Activated CD4-positive, alpha-beta T cell treated with anti-CD3 and anti-CD28 coated beads, Interleukin-2, amount 10 ng/mL, durations not matched to agents 7 days and 5 days (primary cell): ENCODE results near the gene ARHGAP45. TPM values are rescaled to one million over a fixed set of nuclear protein-coding genes. Genes with fewer than 3 reads are reported as not detected.
A peak's percentile ranks its signal among the peaks of the same experiment; 100 is the strongest.

ENCODE experiments used
- CTCF ChIA-PET: fragments of 350-600 bp; sonication (Branson Sonifier 250); formaldehyde crosslinking; loops from one replicate; lab custom pipeline; 2021; ENCODE audit warnings: antibody characterized with exemption; lab: Charles Lee
- POLR2A ChIA-PET: fragments of 350-600 bp; sonication (Branson Sonifier 250); formaldehyde crosslinking; loops from one replicate; lab custom pipeline; 2021; ENCODE audit warnings: antibody characterized with exemption; lab: Charles Lee
- DNase-seq: peaks from one replicate; pipeline ENCODE4 v3.0.0-alpha.2; 2020
- H3K27ac Mint-ChIP-seq: one replicate; pipeline ENCODE4 v1.8.0; 2021; ENCODE audit warnings: mild to moderate bottlenecking, moderate library complexity, mixed read lengths
- H3K27me3 Mint-ChIP-seq: one replicate; pipeline ENCODE4 v1.8.0; 2021; ENCODE audit warnings: mixed read lengths
- H3K36me3 Mint-ChIP-seq: one replicate; pipeline ENCODE4 v1.8.0; 2021; ENCODE audit warnings: low read depth, mixed read lengths
- H3K4me1 Mint-ChIP-seq: one replicate; pipeline ENCODE4 v1.8.0; 2021; ENCODE audit warnings: mixed read lengths
- H3K4me3 Mint-ChIP-seq: one replicate; pipeline ENCODE4 v1.8.0; 2021; ENCODE audit warnings: mild to moderate bottlenecking, moderate library complexity, mixed read lengths
- H3K9me3 Mint-ChIP-seq: one replicate; pipeline ENCODE4 v1.8.0; 2021; ENCODE audit warnings: mixed read lengths
- total RNA-seq, 2 experiments: library from RNA; stranded (reverse); gene quantifications; one replicate each; pipeline ENCODE4 v1.2.3, GENCODE V29; 2021

The ARHGAP45 gene
- total RNA-seq, 2 experiments from 2014 or later, result 487 to 570 TPM

GRCh38 chr19:1063030-1063908 is 3.7 kb upstream of the ARHGAP45 start:
- Mint-ChIP-seq H3K9me3 (no peaks in the 10 kb centered on the region), H3K4me3 (no peak overlapping the region), H3K27me3 (no peaks in the 10 kb centered on the region), H3K4me1 (peaks cover 36% of the 10 kb centered on the region), H3K27ac (peak overlapping the region; percentile 74), H3K36me3 (peaks cover 24% of the 10 kb centered on the region)
- DNase-seq, result peak; percentile 65
- CTCF ChIA-PET, result interaction anchor here (1.3 to 1.5 kb wide), 2 partner anchors 21 to 181 kb away, joined by 3 to 4 read pairs; no protein-coding TSS in a partner anchor
- POLR2A ChIA-PET, result no interaction called here

- H3K4me3 Mint-ChIP-seq, result no peak overlapping the region
- ChIA-PET CTCF (interaction anchor here (0.9 to 4.7 kb wide), 20 partner anchors 8 to 200 kb away, joined by 3 to 72 read pairs (median 6); partner anchors contain the start of gene CNN2), POLR2A (no interaction called here)
- no peak overlapping the region for H3K27ac Mint-ChIP-seq
- no peaks in the 10 kb centered on the region for H3K9me3 Mint-ChIP-seq
- no peak for DNase-seq
- H3K36me3 Mint-ChIP-seq, result peaks cover 27% of the 10 kb centered on the region
- H3K27me3 Mint-ChIP-seq, result no peaks in the 10 kb centered on the region
- H3K4me1 Mint-ChIP-seq, result peaks cover 38% of the 10 kb centered on the region
Measured at GRCh38 chr19:1063909-1064660, 2.9 kb upstream of the ARHGAP45 start.

DNA sequence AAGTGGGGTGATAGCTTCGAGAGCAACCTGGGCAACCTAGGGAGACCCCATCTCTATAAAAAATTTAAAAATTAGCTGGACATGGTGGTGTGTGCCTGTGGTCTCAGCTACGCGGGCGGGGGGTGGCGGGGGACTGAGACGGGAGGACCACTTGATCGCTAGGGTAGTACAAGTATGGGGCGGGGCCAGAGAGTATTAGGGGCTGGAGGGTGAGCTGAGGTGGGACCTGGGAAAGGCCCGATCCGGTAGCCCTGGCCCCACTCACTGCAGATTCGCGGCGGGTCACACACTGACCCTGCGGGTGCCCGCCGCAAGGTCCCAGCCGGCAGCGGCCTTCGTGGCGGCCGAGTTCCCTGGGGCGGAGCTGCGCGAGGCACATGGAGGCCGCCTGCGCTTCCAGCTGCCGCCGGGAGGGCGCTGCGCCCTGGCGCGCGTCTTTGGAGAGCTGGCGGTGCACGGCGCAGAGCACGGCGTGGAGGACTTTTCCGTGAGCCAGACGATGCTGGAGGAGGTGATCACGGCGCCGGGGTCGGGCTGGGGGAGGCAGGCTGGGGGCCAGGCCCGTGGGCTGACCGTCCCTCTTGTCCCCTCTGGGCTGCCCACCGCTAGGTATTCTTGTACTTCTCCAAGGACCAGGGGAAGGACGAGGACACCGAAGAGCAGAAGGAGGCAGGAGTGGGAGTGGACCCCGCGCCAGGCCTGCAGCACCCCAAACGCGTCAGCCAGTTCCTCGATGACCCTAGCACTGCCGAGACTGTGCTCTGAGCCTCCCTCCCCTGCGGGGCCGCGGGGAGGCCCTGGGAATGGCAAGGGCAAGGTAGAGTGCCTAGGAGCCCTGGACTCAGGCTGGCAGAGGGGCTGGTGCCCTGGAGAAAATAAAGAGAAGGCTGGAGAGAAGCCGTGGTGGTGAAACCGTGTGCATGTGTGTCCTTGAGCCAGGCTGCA is 2.0 kb upstream of the ARHGAP45 start:
- CTCF ChIA-PET, result interaction anchor here (0.9 to 4.7 kb wide), 25 partner anchors 9 to 201 kb away, joined by 3 to 72 read pairs (median 5); partner anchors contain the start of gene CNN2
- Mint-ChIP-seq H3K9me3 (no peaks in the 10 kb centered on the region), H3K27me3 (no peaks in the 10 kb centered on the region), H3K4me1 (peaks cover 39% of the 10 kb centered on the region), H3K36me3 (peaks cover 28% of the 10 kb centered on the region), H3K4me3 (peak overlapping the region; percentile 55), H3K27ac (peak overlapping the region; percentile 62)
- peak; percentile 70 for DNase-seq
- POLR2A ChIA-PET, result no interaction called here

DNA sequence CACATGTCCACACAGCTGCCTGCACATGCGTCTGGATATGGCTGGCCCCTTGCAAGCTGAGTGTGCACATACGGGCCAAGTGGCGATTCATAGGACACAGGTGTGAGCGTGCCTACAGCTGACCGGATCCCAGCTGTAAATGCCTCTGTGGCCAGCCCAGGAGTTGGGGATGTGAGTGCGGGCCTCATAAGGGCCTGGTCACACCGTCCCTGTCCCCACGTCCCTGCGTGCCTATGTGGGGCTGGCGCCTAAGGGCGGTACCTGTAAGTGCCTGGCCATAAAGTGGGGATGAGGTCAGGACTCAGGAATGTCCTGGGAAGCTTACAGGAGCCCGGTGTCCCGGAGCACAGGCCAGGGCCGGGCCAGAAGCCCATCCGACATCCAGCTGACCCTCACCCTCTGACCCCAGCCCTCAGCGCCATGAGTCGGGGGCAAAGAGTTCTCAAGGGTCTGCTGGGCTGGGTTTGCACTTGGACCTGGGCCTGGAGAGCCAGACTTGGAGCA is 1.3 kb upstream of the ARHGAP45 start:
- peaks cover 31% of the 10 kb centered on the region for H3K36me3 Mint-ChIP-seq
- H3K27me3 Mint-ChIP-seq, result no peaks in the 10 kb centered on the region
- H3K27ac Mint-ChIP-seq, result peak overlapping the region; percentile 71
- no peak for DNase-seq
- H3K9me3 Mint-ChIP-seq, result no peaks in the 10 kb centered on the region
- CTCF ChIA-PET, result interaction anchor here (0.6 to 4.7 kb wide), 17 partner anchors 9 to 208 kb away, joined by 3 to 72 read pairs (median 7); partner anchors contain the start of gene CNN2
- H3K4me1 Mint-ChIP-seq, result peaks cover 44% of the 10 kb centered on the region
- POLR2A ChIA-PET, result interaction anchor here (0.5 kb wide), 1 partner anchor 10 kb away, joined by 3 read pairs; no protein-coding TSS in a partner anchor
- peak overlapping the region; percentile 68 for H3K4me3 Mint-ChIP-seq

- H3K4me1 Mint-ChIP-seq, result peaks cover 44% of the 10 kb centered on the region
- peak overlapping the region; percentile 71 for H3K27ac Mint-ChIP-seq
- DNase-seq, result no peak
- H3K4me3 Mint-ChIP-seq, result peak overlapping the region; percentile 68
- H3K27me3 Mint-ChIP-seq, result no peaks in the 10 kb centered on the region
- H3K9me3 Mint-ChIP-seq, result no peaks in the 10 kb centered on the region
- peaks cover 31% of the 10 kb centered on the region for H3K36me3 Mint-ChIP-seq
- CTCF ChIA-PET, result interaction anchor here (0.6 to 4.7 kb wide), 12 partner anchors 10 to 207 kb away, joined by 3 to 72 read pairs (median 8); partner anchors contain the start of genes ABCA7 and CNN2
- POLR2A ChIA-PET, result interaction anchor here (0.9 kb wide), 1 partner anchor 21 kb away, joined by 3 read pairs; no protein-coding TSS in a partner anchor
Measured at GRCh38 chr19:1066251-1066747, 668 bp upstream of the ARHGAP45 start.

GRCh38 chr19:1067341-1067957 is 482 bp downstream of the ARHGAP45 start:
- CTCF ChIA-PET, result interaction anchor here (0.6 to 4.7 kb wide), 10 partner anchors 11 to 204 kb away, joined by 3 to 72 read pairs (median 4); partner anchors contain the start of genes ABCA7 and RNU6-2
- Mint-ChIP-seq H3K4me3 (peak overlapping the region; percentile 91), H3K9me3 (no peaks in the 10 kb centered on the region), H3K36me3 (peaks cover 36% of the 10 kb centered on the region), H3K27ac (peak overlapping the region; percentile 95), H3K27me3 (no peaks in the 10 kb centered on the region), H3K4me1 (peaks cover 51% of the 10 kb centered on the region)
- DNase-seq, result no peak
- POLR2A ChIA-PET, result interaction anchor here (0.6 to 1.0 kb wide), 5 partner anchors 19 to 29 kb away, joined by 3 read pairs; no protein-coding TSS in a partner anchor

DNA sequence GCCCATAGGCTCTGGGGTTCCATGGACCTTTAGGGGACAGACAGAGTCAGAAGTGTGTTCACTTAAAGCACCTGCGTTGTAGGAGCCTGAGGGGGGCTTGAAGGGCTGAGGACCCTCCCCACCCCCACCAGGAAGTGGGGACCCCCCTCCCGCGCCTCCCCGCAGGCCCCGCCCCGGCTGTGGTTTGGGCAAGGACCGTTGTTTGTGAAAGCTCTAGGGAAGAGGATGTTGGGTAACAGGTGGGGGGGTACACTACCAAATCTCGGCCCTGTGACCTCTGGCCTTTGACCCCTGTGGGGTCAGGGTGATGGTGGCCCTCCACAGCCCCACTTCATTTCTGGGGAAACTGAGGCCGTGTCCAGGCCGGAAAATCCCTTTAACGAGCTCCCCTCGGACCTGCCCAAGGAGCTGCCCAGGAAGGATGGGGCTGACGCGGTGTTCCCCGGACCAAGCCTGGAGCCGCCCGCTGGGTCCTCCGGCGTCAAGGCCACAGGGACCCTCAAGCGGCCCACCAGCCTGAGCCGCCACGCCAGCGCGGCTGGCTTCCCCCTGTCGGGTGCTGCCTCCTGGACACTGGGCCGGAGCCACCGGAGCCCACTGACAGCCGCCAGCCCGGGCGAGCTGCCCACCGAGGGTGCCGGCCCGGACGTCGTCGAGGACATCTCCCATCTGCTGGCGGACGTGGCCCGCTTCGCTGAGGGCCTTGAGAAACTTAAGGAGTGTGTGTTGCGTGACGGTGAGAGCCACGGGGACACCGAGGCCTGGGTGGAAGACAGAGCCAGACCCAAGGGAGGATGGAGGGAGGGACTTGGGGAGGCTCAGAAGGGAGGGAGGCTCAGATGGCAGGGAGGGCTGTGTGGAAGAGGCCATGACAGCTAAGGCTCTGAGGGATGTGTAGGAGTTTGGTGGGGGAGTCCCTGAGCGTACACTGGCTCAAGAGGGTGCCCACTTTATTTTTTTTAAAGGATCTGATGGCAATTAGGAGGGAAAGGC is 1.3 kb downstream of the ARHGAP45 start:
- DNase-seq, result peak; percentile 86
- Mint-ChIP-seq H3K4me1 (peaks cover 58% of the 10 kb centered on the region), H3K9me3 (no peaks in the 10 kb centered on the region), H3K27ac (peak overlapping the region; percentile 95), H3K27me3 (no peaks in the 10 kb centered on the region), H3K4me3 (peak overlapping the region; percentile 91), H3K36me3 (peaks cover 43% of the 10 kb centered on the region)
- ChIA-PET POLR2A (interaction anchor here (0.6 to 1.0 kb wide), 4 partner anchors 18 to 405 kb away, joined by 3 read pairs; partner anchors contain the start of gene RNF126), CTCF (interaction anchor here (0.6 to 4.7 kb wide), 8 partner anchors 10 to 205 kb away, joined by 3 to 72 read pairs (median 4); partner anchors contain the start of gene RNU6-2)

DNA sequence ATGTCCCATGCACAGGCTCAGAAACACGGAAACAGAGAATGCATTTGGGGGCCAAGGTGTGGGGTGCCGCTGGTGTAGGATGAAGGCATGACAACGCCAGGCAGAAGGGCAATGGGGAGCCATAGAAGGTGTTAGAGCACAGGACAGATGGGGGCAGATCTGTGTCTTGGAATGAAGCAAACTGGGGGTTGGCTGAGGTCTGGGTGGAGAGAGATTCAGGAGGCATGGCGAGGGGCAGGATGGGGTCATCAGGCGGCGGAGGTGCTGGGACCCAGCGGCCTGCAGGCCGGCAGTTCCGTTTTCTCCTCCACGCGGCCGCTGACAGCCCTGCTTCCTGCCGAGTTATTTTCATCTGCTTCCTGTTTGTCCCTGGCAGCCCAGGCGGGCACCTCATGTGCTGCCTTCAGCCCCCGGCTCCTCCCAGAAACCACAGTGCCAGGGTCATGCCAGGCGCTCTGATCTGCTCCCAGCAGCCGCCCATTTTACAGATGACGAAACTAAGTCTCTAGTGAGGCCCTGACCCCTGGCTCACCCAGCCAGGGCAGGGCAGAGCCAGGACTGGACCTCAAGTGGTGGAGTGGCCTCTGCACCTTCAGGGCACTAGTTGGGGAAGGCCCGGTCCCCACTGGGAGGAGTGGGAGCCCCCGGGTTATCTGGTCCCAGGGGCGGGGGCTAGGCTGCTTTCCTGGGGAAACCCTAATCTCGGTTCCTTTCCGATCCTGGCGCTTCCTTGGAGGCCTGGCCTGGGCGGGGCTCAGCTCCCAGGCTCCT is 2.2 kb downstream of the ARHGAP45 start:
- Mint-ChIP-seq H3K4me1 (peaks cover 57% of the 10 kb centered on the region), H3K4me3 (peak overlapping the region; percentile 91), H3K27me3 (no peaks in the 10 kb centered on the region), H3K27ac (peak overlapping the region; percentile 93), H3K36me3 (peaks cover 42% of the 10 kb centered on the region), H3K9me3 (no peaks in the 10 kb centered on the region)
- CTCF ChIA-PET, result no interaction called here
- POLR2A ChIA-PET, result interaction anchor here (0.7 kb wide), 1 partner anchor 406 kb away, joined by 3 read pairs; the partner anchor contains the start of gene RNF126
- peak; percentile 87 for DNase-seq

DNA sequence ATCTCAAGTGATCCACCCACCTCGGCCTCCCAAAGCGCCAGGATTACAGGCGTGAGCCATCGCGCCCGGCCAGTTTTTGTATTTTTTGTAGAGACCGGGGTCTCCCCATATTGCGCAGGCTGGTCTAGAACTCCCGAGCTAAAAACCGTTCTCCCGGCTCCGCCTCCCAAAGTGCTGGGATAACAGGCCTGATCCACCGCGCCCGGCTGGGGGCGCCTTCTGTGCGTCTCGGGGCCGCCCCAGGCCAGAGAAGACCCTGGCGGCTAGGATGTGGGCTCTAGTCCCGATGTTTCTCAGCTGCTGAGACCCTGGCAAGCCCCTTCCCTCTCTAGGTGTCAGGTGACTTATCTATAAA is 3.6 kb downstream of the ARHGAP45 start:
- Mint-ChIP-seq H3K9me3 (no peaks in the 10 kb centered on the region), H3K36me3 (peaks cover 44% of the 10 kb centered on the region), H3K27me3 (no peaks in the 10 kb centered on the region), H3K4me1 (peaks cover 49% of the 10 kb centered on the region), H3K27ac (no peak overlapping the region), H3K4me3 (peak overlapping the region; percentile 40)
- ChIA-PET CTCF (interaction anchor here (0.7 to 1.3 kb wide), 2 partner anchors 14 to 31 kb away, joined by 3 read pairs; partner anchors contain the start of gene ABCA7), POLR2A (no interaction called here)
- no peak for DNase-seq
